HG02840 (cell line): ENCODE results near the gene C9orf72.

Experiments used
- ATAC-seq: cut with Tn5 transposase; IDR thresholded peaks from one replicate; pipeline ENCODE4 v1.9.1; 2021; ENCODE audit warnings: mild to moderate bottlenecking, moderate library complexity, moderate number of reproducible peaks; ENCODE audit not compliant: unreplicated experiment, low FRiP score

Gene C9orf72

DNA sequence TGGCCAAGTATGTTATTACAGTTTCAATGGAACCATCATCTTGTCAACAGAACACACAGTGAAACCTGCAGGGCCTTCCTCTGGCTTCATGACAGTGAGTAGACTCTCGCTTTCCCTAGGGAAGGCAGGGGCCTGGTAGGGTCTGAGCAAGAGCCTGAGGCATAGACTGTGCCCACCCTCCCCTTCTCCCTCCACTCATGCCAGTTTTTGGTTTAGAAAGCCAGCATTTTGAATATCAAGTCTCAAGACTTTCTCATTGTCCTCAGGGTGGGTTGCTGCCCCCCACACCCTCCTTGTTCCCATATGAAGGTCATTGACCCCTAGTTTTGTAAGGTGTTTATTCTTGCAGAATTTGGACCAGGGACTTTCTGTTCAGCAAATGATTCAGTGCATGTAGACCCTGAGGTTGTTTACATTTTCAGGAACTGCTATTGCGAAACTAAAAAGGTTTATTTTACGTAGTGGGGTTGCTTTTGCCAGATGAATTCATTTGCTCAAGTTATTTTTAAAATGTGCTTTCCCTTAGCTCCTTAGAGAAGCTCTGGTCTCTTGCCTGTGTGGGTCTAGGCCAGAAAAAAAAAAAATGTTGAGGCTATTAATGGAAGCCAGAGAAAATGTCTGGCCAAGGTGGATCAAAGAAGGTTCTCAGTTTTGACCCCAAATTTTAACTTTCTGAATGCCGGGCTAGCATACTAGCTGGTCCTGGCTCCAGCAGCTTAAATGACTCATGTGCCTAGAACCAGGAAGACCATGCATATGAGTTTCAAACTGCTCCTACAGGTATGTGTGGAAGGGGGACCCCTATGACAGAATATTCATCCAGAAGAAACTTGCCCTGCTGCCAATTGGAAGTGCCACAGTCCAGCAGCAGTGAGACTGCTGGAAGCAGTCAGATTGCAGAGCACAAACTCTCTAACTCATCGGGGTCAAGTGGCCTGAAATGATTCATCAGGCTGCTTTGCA is 33.5 kb downstream of the C9orf72 start:
- ATAC-seq = no peak

DNA sequence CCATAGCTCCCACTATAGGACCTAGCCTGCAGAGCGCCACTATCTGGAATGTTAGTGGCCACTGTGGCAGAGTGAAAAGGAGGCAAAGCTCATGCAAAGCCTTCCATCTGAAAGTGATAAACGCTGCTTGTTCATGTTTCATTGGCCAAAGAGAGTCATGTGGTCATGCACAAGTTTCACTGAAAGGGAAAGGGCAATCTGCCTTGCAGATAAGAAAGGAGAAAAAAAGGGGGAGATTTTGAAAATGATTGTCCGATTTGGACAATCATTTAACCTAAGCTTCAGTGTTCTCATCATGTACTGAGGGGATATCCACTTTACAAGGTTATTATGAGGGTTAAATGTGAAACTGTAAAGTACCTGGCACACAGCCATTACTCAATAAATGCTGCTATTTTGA is 34.6 kb downstream of the C9orf72 start:
- ATAC-seq = no peak

DNA sequence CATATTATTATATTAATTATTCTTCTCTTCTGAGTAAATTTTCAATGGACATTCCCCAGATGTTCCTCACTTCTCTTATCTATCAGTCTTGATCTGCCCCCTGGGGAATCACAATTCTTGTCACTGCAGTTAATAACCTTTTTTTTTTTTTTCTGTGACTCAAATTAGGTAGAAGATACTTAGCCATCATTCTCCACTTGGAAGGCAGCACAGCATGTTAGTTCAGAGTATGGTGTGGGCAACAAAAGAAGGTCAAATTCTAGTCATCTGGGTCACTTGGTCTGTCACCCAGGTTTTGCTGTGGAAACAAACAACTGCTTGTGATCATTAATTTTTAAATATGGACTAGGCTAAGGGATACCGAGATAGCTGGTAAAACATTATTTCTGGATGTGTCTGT is 35.5 kb downstream of the C9orf72 start:
- ATAC-seq = no peak

DNA sequence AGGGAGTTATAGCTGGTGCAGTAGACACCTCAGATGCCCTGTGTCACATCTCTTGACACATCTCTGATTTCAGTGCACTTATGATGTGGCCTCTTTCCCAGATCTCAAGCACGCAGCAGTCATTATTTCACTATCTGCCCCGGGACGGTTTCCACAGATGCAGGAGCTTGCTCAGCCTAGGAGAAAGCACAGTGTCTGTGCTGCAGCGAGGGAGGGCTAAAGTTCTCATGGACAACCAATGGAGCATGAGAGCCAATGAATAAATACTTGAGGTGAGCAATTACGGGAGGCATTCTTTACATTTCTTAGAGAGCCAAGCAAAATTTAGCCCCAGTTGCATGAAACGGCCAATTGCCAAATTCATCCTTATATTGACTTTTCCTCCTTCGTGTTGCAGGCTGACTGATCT is 36.2 kb downstream of the C9orf72 start:
- no peak for ATAC-seq

DNA sequence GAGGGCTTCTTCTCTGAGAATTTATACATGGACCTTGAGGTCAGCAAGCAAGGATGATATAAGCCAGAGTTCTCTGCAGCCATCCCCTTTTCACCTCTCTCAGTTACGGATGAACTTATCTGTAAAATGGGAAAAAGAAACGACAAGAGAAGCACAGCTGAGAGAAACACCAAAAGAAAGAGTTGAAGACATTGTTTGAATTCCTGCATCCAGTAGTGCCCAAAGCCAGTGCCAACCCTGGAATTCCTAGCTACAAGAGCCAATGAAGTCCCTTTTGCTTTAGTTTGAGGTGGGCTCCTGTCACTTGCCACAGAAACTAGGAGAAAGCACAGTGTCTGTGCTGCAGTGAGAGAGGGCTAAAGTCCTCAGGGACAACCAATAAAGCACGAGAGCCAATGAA is 37.1 kb downstream of the C9orf72 start:
- ATAC-seq = no peak

DNA sequence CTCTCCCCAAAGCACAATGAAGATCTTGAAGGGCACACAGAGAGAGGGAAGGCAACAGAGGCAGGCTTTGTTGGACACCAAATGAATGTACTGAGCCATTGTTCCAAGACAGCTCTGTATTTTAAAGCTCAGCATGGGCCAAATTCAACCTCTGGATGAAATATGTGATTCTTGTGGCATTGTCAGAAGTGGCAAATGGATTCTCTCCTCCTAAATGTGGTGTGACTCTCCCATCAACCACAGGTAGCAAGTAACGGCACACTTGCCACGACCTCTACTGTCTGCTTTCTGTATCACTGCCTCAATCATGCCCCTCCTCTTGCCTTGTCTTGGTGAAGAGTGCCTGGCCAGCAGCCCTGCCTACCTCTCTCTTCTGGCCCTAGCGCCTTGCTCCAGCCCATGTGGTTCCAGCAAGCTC is 37.6 kb downstream of the C9orf72 start:
- ATAC-seq = no peak

DNA sequence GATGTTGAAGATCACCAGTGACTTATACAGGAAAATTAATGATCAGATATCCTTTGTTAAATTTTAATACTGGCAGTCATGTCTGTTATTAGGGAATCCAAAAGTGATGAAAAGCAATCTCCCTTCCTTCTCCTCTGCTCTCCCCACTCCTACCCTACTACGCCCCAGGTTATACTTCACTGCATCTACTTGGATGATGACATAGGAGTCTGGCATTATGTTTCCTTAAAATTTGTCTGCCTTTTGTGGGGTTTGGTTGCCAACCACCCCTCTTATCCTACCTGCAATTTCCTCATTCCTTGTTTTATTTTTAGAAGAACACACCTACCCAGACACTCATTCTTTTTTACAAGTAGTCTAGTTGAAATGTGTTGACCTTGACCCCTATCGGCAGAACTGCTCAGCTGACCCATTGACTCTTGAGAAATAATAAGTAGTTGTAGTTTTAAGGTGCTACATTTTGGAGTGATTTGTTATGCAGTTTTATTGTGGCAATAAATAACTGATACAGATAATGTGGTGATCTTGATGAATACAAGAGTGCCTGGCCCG is 38.5 kb downstream of the C9orf72 start:
- ATAC-seq = no peak

DNA sequence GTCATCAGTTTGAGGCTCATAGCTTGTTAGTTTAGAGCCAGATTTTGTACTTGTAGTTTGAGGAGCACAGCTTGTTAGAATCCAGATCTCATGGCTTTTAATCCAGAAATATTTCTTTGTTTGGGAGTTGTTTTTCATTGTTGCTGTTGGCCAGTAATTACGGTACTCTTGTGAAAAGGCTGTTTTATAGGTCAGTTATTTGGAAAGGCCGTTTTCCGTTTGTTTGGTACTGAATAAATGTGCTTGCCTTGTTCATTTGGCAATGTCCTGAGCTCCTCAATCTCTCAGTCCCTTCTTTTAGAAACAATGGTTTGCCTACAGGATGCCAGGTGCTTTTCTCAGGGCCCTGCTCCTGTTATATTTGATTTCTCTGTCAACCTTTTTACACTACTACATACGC is 39.1 kb downstream of the C9orf72 start:
- no peak for ATAC-seq

DNA sequence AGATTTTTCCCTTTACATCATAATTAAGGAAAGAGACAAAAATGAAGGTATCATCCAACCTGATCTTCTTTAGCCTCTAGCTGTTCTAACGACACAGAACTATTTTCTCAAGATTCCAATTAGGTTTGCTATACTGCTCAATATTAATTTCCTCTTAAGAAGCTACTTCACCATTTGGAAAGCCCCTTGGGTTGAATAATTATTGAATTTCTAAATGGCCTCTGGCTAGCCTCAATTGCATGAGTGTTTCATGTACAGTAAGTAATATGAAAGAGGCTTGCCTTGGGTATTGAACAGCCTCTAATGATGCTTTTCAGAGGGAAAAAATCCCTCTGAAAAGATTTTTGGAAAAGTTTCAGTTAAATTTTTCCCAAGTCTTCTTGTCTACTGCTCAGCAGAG is 40.0 kb downstream of the C9orf72 start:
- no peak for ATAC-seq

DNA sequence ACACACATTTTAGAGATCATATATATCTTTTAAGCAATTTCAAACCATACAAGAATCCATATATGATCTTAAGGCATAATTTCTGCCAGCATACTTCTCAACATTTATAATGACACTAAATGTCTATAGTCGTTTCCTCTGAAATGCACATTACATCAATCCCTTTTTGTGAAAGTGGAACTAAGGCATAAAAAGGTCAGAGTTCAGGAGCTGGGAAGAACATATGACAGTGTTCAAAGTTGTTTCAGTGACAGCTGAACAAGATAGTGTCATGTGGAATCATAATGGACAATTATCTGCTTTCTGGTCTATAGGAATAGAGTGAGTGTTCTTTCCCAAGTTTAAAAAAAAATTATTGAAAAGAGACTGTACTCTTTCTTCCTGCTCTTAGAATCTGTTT is 41.2 kb downstream of the C9orf72 start:
- ATAC-seq = no peak

DNA sequence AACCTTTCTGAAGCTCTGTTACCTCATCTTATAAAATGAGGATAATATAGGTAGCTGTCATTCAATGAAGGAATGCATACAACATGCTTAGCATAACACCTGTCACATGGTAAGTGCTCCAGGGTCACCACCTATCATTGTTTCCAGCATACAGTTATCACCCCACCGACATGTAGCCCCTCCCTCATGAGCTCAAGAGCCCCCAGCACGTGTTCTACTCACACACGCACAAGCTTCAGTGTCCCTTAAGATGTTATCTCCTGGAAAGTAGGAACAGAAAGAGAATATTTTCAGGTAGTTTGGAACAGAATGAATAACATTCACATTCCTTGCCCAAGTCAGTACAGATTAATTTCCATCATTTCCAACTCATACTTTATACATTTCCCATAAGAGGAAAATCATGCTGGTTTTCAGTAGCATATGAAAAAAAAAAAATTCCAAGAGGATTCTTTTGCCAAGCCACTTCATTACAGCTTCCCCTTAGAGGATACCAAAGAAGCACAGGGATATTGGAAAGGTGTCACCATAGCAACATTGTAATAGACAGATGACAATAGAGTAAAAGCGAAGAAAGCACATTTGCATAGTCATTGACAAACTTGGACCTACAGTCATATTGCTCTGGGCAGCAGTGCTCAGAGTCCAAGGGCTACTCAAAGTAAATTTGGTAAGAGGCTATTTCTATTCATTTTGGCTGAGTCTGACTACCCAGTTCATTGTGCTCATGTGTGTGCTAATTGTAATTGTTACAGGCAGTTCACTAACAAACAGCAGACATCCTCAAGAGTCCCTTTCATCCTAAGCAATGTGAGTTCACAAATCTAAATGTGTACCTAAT is 42.1 kb downstream of the C9orf72 start:
- no peak for ATAC-seq

DNA sequence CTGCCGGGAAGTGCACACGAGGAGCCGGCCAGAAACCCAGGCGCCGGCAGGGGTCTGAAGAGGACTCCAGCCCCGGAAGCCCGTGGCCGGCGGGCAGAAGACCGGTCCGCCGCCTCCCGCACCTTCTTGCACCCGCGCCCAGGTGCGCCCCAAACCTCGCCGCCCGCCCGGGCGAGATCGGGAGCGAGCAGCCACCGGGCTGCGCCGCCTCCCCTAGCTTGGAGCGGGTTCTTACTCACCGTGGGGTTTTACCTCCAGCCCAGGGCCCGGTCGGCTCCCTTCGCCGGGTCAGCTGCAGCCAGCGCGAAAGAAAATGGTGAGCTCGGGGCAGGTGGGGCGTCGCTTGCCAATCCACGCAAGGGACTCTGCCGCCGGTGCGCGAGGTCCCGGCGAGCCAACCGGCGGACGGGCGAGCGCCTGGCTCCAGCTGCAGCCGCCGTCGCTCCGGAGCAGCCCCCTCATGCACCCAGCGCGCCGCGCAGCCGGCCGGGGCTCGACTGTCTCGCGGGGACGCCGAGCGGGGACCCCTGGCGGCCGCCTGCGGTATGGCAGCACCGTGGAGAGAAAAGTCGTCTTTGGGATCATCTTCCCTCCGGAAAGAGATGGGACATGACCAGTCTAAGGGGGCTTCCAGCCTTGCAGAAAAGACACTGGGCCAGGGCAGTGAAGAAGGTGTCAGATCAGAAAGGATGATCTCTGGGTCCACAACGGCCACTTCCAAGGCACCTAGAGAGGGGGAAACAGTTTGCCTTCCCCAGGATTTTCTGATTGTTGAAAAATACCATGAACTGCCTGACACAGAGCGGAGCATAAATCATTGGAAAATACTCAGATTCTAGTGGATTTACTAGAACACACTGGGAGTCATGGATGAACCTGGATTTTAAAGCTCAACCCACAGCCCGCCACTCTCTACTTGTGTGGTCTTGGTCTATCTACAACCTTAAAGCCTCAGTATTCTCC is 43.7 kb downstream of the C9orf72 start, which contains the start of gene MOB3B:
MOB3B (minus strand) TSS at position 499 of the 963 bp plus-strand sequence. CDS start 74,264 bp downstream, outside the sequence.
- peak; percentile 73 for ATAC-seq

DNA sequence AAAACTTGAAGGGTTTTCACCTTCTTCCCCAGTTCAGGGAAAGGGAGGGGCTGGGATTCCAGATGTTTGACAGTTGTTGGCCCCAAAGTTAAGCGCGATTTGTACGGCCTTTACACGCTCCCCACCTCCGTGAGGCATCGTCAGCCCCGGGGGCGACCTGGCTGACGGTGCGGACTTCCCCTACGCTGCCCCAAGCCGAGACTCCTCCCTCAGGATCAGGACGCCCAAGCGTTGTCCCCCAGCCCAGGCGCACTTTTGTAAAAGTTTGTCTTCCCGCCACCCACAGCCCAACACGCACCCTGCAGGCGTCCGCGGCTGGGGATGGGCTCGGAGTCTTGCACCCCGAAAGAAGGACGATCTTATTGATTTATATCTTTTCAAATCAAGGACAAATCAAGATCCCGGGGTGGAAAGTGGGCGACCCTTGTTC is 44.4 kb downstream of the C9orf72 start:
- ATAC-seq = peak; percentile 42

DNA sequence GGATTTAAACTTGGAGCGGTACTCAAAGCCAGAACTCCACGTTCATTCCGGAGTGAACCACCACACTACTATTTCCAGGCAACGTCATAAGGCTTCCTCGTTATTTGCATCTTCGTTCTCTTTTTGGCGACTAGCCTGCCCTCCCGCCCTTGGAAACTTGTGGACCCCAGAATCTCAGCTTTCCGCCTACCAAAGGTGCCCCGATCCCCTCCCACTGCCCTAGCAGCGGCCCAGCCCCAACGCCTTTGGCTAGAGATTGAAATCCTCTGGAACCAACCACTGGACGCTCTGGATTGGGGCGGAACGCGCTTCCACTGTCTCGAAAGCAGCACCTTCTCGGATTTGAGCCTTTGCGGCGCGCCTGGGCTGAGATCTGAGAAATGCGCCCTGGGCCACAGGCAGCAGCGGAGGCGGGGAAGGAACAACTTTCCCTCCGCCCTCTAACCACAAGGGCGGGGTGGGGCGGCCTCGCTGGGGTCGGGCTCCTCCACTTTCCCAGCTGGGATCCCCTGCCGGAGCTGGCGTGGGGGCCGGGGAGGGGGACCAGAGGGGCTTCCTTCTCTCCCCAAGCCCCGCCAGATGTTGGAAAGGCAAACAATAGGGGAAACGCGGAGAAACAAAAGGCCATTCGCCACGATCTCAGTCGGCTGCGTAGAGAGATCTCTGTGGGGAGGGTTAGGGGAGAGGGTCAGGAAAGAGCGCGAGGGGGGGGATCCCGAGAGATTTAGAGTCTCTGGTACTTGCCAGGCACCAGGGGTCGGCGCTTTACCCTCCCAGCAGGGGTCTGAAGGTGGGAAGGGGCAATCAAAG is 45.0 kb downstream of the C9orf72 start:
- peak; percentile 52 for ATAC-seq

DNA sequence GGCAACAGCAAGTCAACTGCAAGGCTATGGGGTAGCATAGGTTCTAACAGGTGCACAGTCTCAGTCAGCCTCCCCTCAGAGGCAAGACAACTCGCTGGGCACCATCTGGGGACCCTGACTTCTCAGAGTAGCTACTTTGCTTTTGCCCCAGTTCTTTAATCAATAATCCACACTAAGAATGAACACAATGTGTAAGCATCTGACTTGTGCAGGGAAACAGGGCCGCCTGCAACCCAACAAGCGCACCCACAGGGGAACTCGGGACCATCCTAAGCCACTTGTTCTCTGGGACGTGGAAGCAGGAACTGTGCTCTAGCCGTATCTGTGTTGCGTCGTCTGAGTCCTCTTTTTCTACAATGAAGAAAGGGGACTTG is 45.6 kb downstream of the C9orf72 start:
- no peak for ATAC-seq

DNA sequence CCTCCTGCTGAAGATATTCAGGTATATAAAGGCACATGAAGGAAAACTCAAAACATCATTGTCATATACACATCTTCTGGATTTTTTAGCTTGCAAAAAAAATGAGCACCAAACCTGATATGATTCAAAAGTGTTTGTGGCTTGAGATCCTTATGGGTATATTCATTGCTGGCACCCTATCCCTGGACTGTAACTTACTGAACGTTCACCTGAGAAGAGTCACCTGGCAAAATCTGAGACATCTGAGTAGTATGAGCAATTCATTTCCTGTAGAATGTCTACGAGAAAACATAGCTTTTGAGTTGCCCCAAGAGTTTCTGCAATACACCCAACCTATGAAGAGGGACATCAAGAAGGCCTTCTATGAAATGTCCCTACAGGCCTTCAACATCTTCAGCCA is 49.0 kb downstream of the C9orf72 start, which contains the start of gene IFNK:
IFNK (plus strand) TSS at position 55 of the 400 bp plus-strand sequence; CDS start at position 102, 47 bp downstream.
- no peak for ATAC-seq

DNA sequence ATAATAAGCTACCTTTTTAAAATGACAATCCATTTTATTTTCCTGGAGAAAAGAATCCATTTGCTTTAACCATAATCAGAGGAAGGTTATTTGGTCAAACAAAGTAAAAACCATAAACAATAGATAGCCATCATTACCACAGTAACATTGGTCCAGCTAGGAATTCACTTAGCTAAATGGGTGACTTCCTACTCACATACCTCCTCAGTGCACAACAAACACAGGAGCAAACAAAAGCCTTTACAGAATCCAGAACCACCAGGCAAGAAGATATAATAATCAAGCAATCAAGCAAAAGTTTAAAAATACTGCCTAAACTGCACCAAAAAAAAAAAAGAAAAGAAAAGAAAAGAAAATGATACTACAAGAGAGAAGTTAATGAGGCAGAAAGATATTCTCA is 50.1 kb downstream of the C9orf72 start:
- ATAC-seq = no peak

DNA sequence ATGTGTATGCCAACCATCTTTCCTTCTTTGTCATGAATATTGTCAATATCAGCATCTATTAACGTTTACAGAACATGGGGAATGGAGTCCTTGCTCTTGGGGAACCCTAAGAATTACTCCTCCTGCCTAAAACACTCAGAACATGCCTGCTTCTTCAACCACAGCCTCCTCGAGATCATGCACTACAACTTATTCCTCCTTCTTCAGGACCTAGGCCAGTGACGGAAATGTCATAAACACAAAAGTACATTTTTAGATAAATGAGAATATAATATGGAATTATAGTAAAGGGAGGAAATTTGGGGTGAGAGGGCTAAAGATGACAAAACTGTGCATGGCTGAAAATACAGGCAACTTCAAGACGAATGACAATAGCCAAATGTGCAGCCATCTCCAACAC is 52.3 kb downstream of the C9orf72 start:
- ATAC-seq = no peak
